CD4-positive, alpha-beta memory T cell (primary cell): Measurements from ENCODE around the gene PRDX1. TPM values are rescaled to one million over a fixed set of nuclear protein-coding genes. Genes with fewer than 3 reads are reported as not detected.

Experiments used
- CTCF ChIA-PET: fragments of 350-600 bp; sonication (Branson Sonifier 250); formaldehyde crosslinking; loops from one replicate; lab custom pipeline; 2021; ENCODE audit warnings: inconsistent platforms; ENCODE audit not compliant: partially characterized antibody; lab: Charles Lee
- POLR2A ChIA-PET: fragments of 350-600 bp; sonication (Branson Sonifier 250); formaldehyde crosslinking; loops from one replicate; lab custom pipeline; 2021; ENCODE audit not compliant: partially characterized antibody; lab: Charles Lee
- DNase-seq, 5 donors: peaks; one replicate each; pipeline versions ENCODE4 v3.0.0 to v3.0.0-alpha.2; 2020 to 2022; ENCODE audit warnings: mixed read lengths in 1 of 5
- H3K27ac ChIP-seq: one replicate; pipeline ENCODE4 v1.7.0; 2013; ENCODE audit warnings: low read depth, low read length
- H3K27me3 ChIP-seq: 2 replicates; pipeline ENCODE4 v1.7.0; 2013; ENCODE audit warnings: mild to moderate bottlenecking, low read length, moderate library complexity; ENCODE audit not compliant: insufficient read depth
- H3K36me3 ChIP-seq: 2 replicates; pipeline ENCODE4 v1.7.0; 2013; ENCODE audit warnings: mild to moderate bottlenecking, low read length, moderate library complexity; ENCODE audit not compliant: insufficient read depth
- H3K4me1 ChIP-seq: 2 replicates; pipeline ENCODE4 v1.7.0; 2013; ENCODE audit warnings: mild to moderate bottlenecking, low read length, moderate library complexity; ENCODE audit not compliant: insufficient read depth
- H3K4me3 ChIP-seq, 2 donors: one replicate each; pipeline ENCODE4 v1.7.0; 2013; ENCODE audit warnings: low read length in 2 of 2, mild to moderate bottlenecking in 1 of 2
- H3K9me3 ChIP-seq, 2 donors: one replicate each; pipeline ENCODE4 v1.7.0; 2013; ENCODE audit warnings: low read length in 2 of 2, control low read depth in 1 of 2; ENCODE audit not compliant: control insufficient read depth in 1 of 2
- H3K27ac Mint-ChIP-seq, 7 donors: one replicate each; pipeline ENCODE4 v1.8.0; 2020 to 2021; ENCODE audit warnings: mixed read lengths in 7 of 7, mild to moderate bottlenecking in 6 of 7, inconsistent platforms in 3 of 7, moderate library complexity in 3 of 7
- H3K27me3 Mint-ChIP-seq, 2 donors: one replicate each; pipeline ENCODE4 v1.8.0; 2020 to 2021; ENCODE audit warnings: mixed read lengths in 2 of 2
- H3K36me3 Mint-ChIP-seq, 2 donors: one replicate each; pipeline ENCODE4 v1.8.0; 2020 to 2021; ENCODE audit warnings: mixed read lengths in 2 of 2, inconsistent platforms in 1 of 2, mild to moderate bottlenecking in 1 of 2
- H3K4me1 Mint-ChIP-seq, 4 donors: one replicate each; pipeline ENCODE4 v1.8.0; 2020 to 2021; ENCODE audit warnings: mixed read lengths in 4 of 4, mild to moderate bottlenecking in 1 of 4
- H3K4me3 Mint-ChIP-seq, 8 donors: one replicate each; pipeline ENCODE4 v1.8.0; 2020 to 2021; ENCODE audit warnings: mixed read lengths in 8 of 8, mild to moderate bottlenecking in 7 of 8, moderate library complexity in 6 of 8, inconsistent platforms in 3 of 8
- H3K9me3 Mint-ChIP-seq, 8 donors: one replicate each; pipeline ENCODE4 v1.8.0; 2020 to 2021; ENCODE audit warnings: mixed read lengths in 8 of 8, mild to moderate bottlenecking in 5 of 8, inconsistent platforms in 3 of 8, moderate library complexity in 1 of 8
- intact Hi-C: fragments of 100-400 bp; cut with micrococcal nuclease; formaldehyde crosslinking; loops from one replicate; pipeline ENCODE4 v1.15.1; 2023
- polyA plus RNA-seq, 2 donors: library from polyadenylated mRNA; unstranded; fragments of 300-500 nt; fragmentation: Illumina TruSeq; gene quantifications; one replicate each; pipeline ENCODE4 v1.2.3, GENCODE V29; 2021
- total RNA-seq, 2 experiments: library from RNA; stranded (reverse); gene quantifications; one replicate each; pipeline ENCODE4 v1.2.3, GENCODE V29; 2021

Gene PRDX1
- total and polyA plus RNA-seq, 4 experiments from 2014 or later, result 130 to 288 (median 197) TPM

DNA sequence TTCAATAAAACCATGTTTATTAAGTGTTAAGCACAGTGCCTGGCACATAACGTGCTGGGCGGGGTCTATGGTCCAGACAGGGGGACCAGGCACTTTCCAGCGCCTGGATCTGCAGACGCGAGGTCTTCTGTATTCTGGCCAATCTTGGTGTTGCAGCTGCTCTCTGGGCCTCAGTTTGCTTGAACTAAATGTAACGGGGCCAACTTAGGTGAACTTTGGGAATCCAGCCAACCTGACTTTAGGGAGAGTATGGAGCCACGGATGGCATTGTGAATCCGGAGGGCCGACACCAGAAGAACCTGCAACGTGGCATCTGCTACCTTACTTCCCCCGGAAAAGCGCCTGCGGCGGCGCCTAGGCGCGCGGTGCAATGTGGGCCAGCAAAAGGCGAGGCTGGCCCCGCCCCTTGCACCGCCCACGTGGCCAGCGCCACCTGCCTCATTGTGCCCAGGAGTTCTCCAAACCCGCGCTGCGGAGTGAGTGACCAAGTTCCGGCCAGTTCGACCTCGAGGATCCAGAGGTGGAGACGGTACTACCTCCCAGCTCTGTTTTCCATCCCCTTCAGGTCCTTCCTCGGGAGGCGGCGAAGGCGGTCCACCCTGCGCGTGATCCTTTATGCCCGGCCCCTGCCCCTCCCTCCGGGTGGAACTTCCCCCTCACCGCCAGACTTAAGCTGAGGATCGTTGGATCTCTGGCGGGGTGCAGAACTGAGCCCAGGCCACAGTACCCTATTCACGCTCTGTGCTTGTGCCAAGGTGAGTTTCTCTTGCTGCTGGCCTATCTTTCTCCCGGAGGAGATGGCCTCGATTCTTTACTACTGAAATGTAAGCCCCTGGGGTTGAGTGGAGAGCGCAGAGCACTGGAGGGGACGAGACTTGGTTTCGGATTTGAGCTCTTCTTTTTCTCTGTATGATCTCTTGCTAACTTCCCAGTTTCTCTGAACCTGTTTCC lies 29.0 kb upstream of the PRDX1 start, which contains the start of gene AKR1A1:
Gene AKR1A1, plus strand, starts transcription at position 426 of the 951 bp plus-strand sequence. CDS start 10,969 bp downstream, outside the sequence.
- CTCF ChIA-PET, result interaction anchor here (0.5 to 1.5 kb wide), 11 partner anchors 10 to 837 kb away, joined by 3 to 9 read pairs (median 3); partner anchors contain the start of genes CCDC163, MMACHC and PRDX1
- no peaks in the 10 kb centered on the region for H3K27me3 Mint-ChIP-seq
- H3K9me3 Mint-ChIP-seq, result no peaks in the 10 kb centered on the region
- H3K27ac Mint-ChIP-seq, result peak within 1 kb of the TSS; percentile 92 to 98 (median 97)
- peaks cover 23% of the 10 kb centered on the region for H3K4me1 ChIP-seq
- intact Hi-C loops, result loop anchor here (1.0 to 2.0 kb wide), 4 partner anchors 20 to 50 kb away; partner anchors contain the start of genes CCDC163 and MMACHC
- H3K36me3 ChIP-seq, result peaks cover 4% of the 10 kb centered on the region
- peaks cover 4 to 9% of the 10 kb centered on the region in 2 donors for H3K36me3 Mint-ChIP-seq
- no peaks in the 10 kb centered on the region for H3K27me3 ChIP-seq
- peak; percentile 86 to 89 (median 88) for DNase-seq
- H3K4me3 Mint-ChIP-seq, result peak within 1 kb of the TSS; percentile 95 to 98 (median 96)
- peaks cover 14 to 31% (median 22%) of the 10 kb centered on the region in 4 donors for H3K4me1 Mint-ChIP-seq
- H3K27ac ChIP-seq, result peak within 1 kb of the TSS; percentile 79
- H3K4me3 ChIP-seq, result peak within 1 kb of the TSS; percentile 82 to 87
- POLR2A ChIA-PET, result interaction anchor here (0.8 to 2.9 kb wide), 21 partner anchors 9 to 919 kb away, joined by 3 to 75 read pairs (median 5); partner anchors contain the start of genes CCDC163, GPBP1L1, HECTD3 and IPP
- H3K9me3 ChIP-seq, result no peaks in the 10 kb centered on the region

DNA sequence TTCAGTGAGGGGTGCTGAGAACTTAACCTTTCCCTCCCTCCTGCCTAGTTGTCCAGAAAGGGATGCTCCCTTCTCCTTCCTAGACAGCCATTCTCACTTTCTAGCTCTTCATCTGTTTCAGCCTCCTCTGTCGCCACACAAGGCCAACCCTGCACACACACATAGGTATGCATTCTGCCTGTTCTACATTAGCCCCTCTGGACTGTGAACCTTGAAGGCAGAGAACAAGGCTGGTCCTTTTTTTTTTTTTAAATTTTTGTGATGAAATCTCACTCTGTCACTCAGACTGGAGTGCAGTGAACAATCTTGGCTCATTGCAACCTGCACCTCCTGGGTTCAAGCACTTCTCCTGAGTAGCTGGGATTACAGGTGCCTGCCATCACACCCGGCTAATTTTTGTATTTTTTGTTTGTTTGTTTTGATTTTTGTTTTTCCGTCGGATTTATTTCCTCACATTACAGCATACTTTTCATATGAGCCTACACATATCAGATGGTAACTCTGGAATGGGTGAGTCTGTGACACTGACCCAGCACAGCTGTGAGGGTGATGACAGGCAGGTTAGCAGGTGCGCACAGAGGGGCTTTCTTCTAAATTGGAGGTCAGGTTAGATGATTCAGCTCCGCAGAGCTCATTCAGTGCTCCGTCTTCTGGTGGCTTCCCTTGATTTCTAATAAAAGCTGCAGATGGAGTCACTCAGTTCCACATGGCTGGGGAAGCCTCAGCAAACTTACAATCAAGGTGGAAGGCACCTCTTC lies 24.0 kb upstream of the PRDX1 start:
- Mint-ChIP-seq H3K9me3 (no peaks in the 10 kb centered on the region), H3K27ac (peak overlapping the region; percentile 14 to 86 (median 84)), H3K27me3 (no peaks in the 10 kb centered on the region), H3K4me3 (peak overlapping the region in 1 of 8 donors; percentile 17), H3K36me3 (peaks cover 0 to 2% of the 10 kb centered on the region in 2 donors), H3K4me1 (peaks cover 25 to 41% (median 31%) of the 10 kb centered on the region in 4 donors)
- no peak overlapping the region for H3K27ac ChIP-seq
- H3K9me3 ChIP-seq, result no peaks in the 10 kb centered on the region
- POLR2A ChIA-PET, result interaction anchor here (0.8 to 6.6 kb wide), 4 partner anchors 8 to 770 kb away, joined by 3 to 46 read pairs (median 4); partner anchors contain the start of genes PRDX1 and RPS8
- H3K4me3 ChIP-seq, result no peak overlapping the region
- DNase-seq, result no peak
- CTCF ChIA-PET, result interaction anchor here (1.1 to 5.9 kb wide), 4 partner anchors 10 to 40 kb away, joined by 3 to 26 read pairs (median 4); no protein-coding TSS in a partner anchor
- peaks cover 35% of the 10 kb centered on the region for H3K4me1 ChIP-seq
- H3K27me3 ChIP-seq, result no peaks in the 10 kb centered on the region
- intact Hi-C loops, result no loop called here
- H3K36me3 ChIP-seq, result no peaks in the 10 kb centered on the region

DNA sequence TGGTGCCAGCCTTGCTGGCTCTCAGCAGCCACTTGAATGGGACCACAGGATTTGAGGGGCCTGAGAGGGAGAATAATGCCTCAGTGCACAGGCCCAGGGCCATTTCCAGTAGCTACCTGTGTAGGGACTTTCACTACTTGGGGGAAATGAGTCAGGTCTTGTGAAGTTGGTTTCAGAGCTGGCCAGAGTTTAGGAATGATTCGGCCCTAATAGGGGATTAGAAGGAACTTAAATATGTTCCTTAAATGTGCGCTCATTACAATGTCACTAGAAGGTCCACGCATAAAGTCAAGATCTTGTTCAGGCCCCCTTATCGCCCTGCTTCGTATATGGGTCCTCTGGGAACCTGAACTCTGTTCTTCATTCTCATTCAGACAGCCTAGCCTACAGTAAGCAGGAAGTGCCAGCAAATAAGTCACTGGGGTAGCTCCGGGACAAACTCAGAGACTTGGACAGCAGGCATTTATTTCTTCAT lies 23.4 kb upstream of the PRDX1 start:
- CTCF ChIA-PET, result interaction anchor here (0.9 to 5.9 kb wide), 6 partner anchors 9 to 40 kb away, joined by 3 to 26 read pairs (median 3); no protein-coding TSS in a partner anchor
- no peak for DNase-seq
- POLR2A ChIA-PET, result interaction anchor here (0.6 to 6.6 kb wide), 6 partner anchors 8 to 770 kb away, joined by 3 to 46 read pairs (median 4); partner anchors contain the start of genes NASP, PRDX1 and RPS8
- Mint-ChIP-seq H3K4me3 (peak overlapping the region in 2 of 8 donors; percentile 17 to 27), H3K4me1 (peaks cover 21 to 36% (median 28%) of the 10 kb centered on the region in 4 donors), H3K27ac (peak overlapping the region; percentile 14 to 86 (median 84)), H3K36me3 (no peaks in the 10 kb centered on the region), H3K27me3 (no peaks in the 10 kb centered on the region), H3K9me3 (no peaks in the 10 kb centered on the region)
- intact Hi-C loops, result no loop called here
- Histone ChIP-seq H3K27me3 (no peaks in the 10 kb centered on the region), H3K4me1 (peaks cover 31% of the 10 kb centered on the region), H3K27ac (no peak overlapping the region), H3K9me3 (no peaks in the 10 kb centered on the region), H3K36me3 (no peaks in the 10 kb centered on the region), H3K4me3 (no peak overlapping the region)

DNA sequence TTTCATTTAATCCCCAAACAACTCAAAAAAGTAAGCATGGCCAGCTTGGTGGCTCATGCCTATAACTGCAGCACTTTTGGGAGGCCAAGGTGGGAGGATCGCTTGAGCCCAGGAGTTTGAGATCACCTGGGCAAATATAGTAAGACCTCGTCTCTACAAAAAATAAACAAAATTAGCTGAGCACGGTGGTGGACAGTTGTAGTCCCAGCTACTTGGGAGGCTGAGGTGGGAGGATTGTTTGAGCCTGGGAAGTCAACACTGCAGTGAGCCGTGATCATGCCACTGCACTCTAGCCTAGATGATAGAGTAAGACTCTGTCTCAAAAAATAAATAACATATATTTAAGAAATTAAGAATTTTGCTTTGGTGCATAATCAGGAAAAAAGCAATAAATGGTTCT lies 22.8 kb upstream of the PRDX1 start:
- no peak for DNase-seq
- Mint-ChIP-seq H3K9me3 (no peaks in the 10 kb centered on the region), H3K27ac (peak overlapping the region in 4 of 7 donors; percentile 36 to 96 (median 76)), H3K4me1 (peaks cover 21 to 36% (median 28%) of the 10 kb centered on the region in 4 donors), H3K27me3 (no peaks in the 10 kb centered on the region), H3K36me3 (no peaks in the 10 kb centered on the region), H3K4me3 (no peak overlapping the region)
- no peaks in the 10 kb centered on the region for H3K9me3 ChIP-seq
- ChIA-PET CTCF (interaction anchor here (0.9 to 5.9 kb wide), 6 partner anchors 9 to 41 kb away, joined by 3 to 26 read pairs (median 3); no protein-coding TSS in a partner anchor), POLR2A (interaction anchor here (0.6 to 6.6 kb wide), 7 partner anchors 9 to 769 kb away, joined by 3 to 46 read pairs (median 4); partner anchors contain the start of genes NASP, PRDX1 and RPS8)
- intact Hi-C loops, result no loop called here
- H3K4me1 ChIP-seq, result peaks cover 31% of the 10 kb centered on the region
- H3K27me3 ChIP-seq, result no peaks in the 10 kb centered on the region
- no peaks in the 10 kb centered on the region for H3K36me3 ChIP-seq
- H3K27ac ChIP-seq, result peak overlapping the region; percentile 55
- no peak overlapping the region for H3K4me3 ChIP-seq

DNA sequence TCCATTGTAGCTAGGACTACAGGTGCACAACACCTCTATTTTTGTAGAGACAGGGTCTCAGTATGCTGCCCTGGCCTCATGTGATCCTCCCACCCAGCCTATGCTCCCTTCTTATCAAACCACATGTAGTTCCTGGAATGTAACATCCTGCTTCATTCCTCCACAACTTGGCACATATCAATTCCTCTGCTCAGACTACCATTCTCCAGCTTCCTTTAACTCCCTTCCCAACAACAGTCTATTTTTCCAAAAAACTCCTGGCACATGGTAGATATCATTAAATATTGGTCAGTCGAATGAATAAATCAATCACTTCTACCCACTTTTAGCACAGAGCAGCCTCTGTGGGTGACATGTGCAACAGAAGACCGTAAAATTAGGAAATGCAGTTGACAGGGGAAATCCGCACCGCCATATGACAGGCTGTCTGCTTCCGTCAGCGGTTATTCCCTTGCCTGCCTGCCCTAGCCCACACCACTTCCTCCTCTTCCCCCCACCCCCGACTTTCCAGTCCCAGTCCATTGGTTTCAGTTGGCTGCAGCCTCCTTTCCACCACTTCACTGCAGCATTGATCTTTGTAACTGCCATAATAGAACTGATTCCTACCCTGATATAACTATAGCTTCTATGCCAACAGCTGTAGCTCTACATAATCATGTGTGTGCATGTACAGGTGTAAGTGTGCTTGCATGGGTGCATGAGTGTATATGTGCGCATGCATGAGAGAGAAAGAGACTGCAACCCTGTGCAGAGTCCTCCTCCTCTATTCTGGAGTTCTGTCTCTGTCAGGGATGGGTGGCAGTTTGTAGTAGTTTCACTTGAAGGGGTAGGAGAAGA lies 22.1 kb upstream of the PRDX1 start:
- H3K36me3 Mint-ChIP-seq, result no peaks in the 10 kb centered on the region
- H3K4me3 ChIP-seq, result peak overlapping the region in 1 of 2 donors; percentile 25
- H3K36me3 ChIP-seq, result no peaks in the 10 kb centered on the region
- H3K4me1 ChIP-seq, result peaks cover 31% of the 10 kb centered on the region
- peak overlapping the region; percentile 55 for H3K27ac ChIP-seq
- H3K27me3 ChIP-seq, result no peaks in the 10 kb centered on the region
- CTCF ChIA-PET, result interaction anchor here (0.7 to 5.9 kb wide), 6 partner anchors 8 to 51 kb away, joined by 3 to 26 read pairs (median 4); no protein-coding TSS in a partner anchor
- peak overlapping the region; percentile 75 to 98 (median 95) for H3K27ac Mint-ChIP-seq
- H3K4me3 Mint-ChIP-seq, result peak overlapping the region; percentile 26 to 87 (median 74)
- DNase-seq, result peak; percentile 73 to 93 (median 74)
- POLR2A ChIA-PET, result interaction anchor here (0.5 to 6.6 kb wide), 5 partner anchors 19 to 730 kb away, joined by 4 to 46 read pairs (median 5); partner anchors contain the start of genes NASP and PRDX1
- no peaks in the 10 kb centered on the region for H3K9me3 Mint-ChIP-seq
- peaks cover 21 to 36% (median 28%) of the 10 kb centered on the region in 4 donors for H3K4me1 Mint-ChIP-seq
- intact Hi-C loops, result loop anchor here (2.0 kb wide), 1 partner anchor 23 kb away; the partner anchor contains the start of gene PRDX1
- H3K27me3 Mint-ChIP-seq, result no peaks in the 10 kb centered on the region
- no peaks in the 10 kb centered on the region for H3K9me3 ChIP-seq
